ENCODE results near the gene PLA2G7. TPM values are rescaled to one million over a fixed set of nuclear protein-coding genes. Genes with fewer than 3 reads are reported as not detected.

PLA2G7 gene
- total RNA-seq, 1 experiment from 2014 or later: 1.7 TPM

DNA sequence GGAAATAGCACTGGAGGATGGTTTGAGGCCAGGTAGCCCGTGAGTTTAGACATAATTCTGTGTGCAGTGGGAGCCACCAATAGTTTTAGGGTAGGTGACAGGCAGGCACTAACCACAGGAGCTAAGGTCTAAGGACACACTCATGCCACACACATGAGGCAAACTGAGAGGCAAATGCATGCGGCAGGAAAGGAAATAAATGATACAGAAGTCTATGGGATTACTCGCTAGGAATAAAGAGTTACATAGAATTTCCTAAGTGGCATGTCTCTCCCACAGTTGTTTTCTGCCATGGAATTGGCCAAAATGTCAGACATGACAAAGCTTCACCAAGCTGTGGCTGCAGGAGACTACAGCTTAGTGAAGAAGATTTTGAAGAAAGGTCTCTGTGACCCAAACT is 16.5 kb upstream of the PLA2G7 start:
- Histone ChIP-seq H3K23me2 (ENCODE audit: insufficient read length, low read depth, low read length, poor library complexity, severe bottlenecking) (no peaks in the 10 kb centered on the region), H4K5ac (ENCODE audit: insufficient read length, low read depth, low read length) (no peak overlapping the region), H4K20me1 (ENCODE audit: control insufficient read depth, insufficient read depth, insufficient read length) (no peaks in the 10 kb centered on the region), H3K23ac (ENCODE audit: insufficient read length, low read depth, low read length) (no peak overlapping the region), H3K14ac (ENCODE audit: insufficient read depth, low read length) (no peak overlapping the region), H3K79me1 (ENCODE audit: insufficient read depth, low read depth, low read length, poor library complexity, severe bottlenecking) (no peaks in the 10 kb centered on the region), H2BK12ac (ENCODE audit: insufficient read length, low read depth, low read length) (no peak overlapping the region), H2BK15ac (ENCODE audit: low read depth, low read length) (no peak overlapping the region), H2AFZ (ENCODE audit: low read length) (no peak overlapping the region), H3K27me3 (ENCODE audit: insufficient read depth, low read length) (no peaks in the 10 kb centered on the region), H3K9me3 (ENCODE audit: control insufficient read depth, low read depth, low read length) (no peaks in the 10 kb centered on the region), H4K91ac (ENCODE audit: insufficient read length, low read depth, low read length) (no peak overlapping the region), H2BK20ac (ENCODE audit: low read depth, low read length, poor library complexity, severe bottlenecking) (no peak overlapping the region), H3K4me1 (ENCODE audit: insufficient read depth, low read length) (peaks cover 2% of the 10 kb centered on the region; the same call in 1 of the 2 replicates), H2AK5ac (ENCODE audit: insufficient read length, low read length) (no peak overlapping the region), H2BK120ac (ENCODE audit: low read depth, low read length, poor library complexity, severe bottlenecking) (no peak overlapping the region), H3K9ac (ENCODE audit: extremely low read depth, insufficient read length, low read length) (no peak overlapping the region), H3K18ac (ENCODE audit: insufficient read length, low read depth, low read length) (no peak overlapping the region), H3K79me2 (ENCODE audit: insufficient read depth, low read length) (no peaks in the 10 kb centered on the region), H3K27ac (ENCODE audit: insufficient read length, low read depth, low read length) (no peak overlapping the region), H3T11ph (ENCODE audit: low read length) (no peak overlapping the region), H2BK5ac (ENCODE audit: insufficient read length, low read length) (no peak overlapping the region), H3K56ac (ENCODE audit: insufficient read length, low read depth, low read length) (no peak overlapping the region), H3K4ac (ENCODE audit: low read depth, low read length) (no peak overlapping the region), H3K4me2 (ENCODE audit: insufficient read depth, insufficient read length, low read length) (no peak overlapping the region), H4K8ac (replicated peaks; ENCODE audit: insufficient read length, low read depth, low read length) (no peak overlapping the region)
- H3K9me3 Mint-ChIP-seq: no peaks in the 10 kb centered on the region
- H3K4me1 Mint-ChIP-seq: peaks cover 18 to 19% of the 10 kb centered on the region in 2 experiments
- WGBS (ENCODE audit: extremely low coverage, insufficient read length, low lambda C conversion rate): no CpG with 5 or more reads among the region's 3 CpGs
- no peak overlapping the region for H3K4me3 Mint-ChIP-seq
- no peaks in the 10 kb centered on the region for H3K36me3 Mint-ChIP-seq (ENCODE audit: insufficient read depth in 1 of 3, low read depth in 3 of 3)
- DNase-seq: no peak
- peaks cover 2% of the 10 kb centered on the region for H3K27me3 Mint-ChIP-seq (ENCODE audit: low read depth)
- TF ChIP-seq, protein P1, sequence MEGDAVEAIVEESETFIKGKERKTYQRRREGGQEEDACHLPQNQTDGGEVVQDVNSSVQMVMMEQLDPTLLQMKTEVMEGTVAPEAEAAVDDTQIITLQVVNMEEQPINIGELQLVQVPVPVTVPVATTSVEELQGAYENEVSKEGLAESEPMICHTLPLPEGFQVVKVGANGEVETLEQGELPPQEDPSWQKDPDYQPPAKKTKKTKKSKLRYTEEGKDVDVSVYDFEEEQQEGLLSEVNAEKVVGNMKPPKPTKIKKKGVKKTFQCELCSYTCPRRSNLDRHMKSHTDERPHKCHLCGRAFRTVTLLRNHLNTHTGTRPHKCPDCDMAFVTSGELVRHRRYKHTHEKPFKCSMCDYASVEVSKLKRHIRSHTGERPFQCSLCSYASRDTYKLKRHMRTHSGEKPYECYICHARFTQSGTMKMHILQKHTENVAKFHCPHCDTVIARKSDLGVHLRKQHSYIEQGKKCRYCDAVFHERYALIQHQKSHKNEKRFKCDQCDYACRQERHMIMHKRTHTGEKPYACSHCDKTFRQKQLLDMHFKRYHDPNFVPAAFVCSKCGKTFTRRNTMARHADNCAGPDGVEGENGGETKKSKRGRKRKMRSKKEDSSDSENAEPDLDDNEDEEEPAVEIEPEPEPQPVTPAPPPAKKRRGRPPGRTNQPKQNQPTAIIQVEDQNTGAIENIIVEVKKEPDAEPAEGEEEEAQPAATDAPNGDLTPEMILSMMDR (conservative IDR thresholded peaks at IDR 0.05): no peak
- no peak overlapping the region for H3K27ac Mint-ChIP-seq
